MCF 10A (cell line): ENCODE data around the gene ACER1. TPM values are rescaled to one million over a fixed set of nuclear protein-coding genes. Genes with fewer than 3 reads are reported as not detected.

Source experiments
- BruUV-seq: library from RNA; stranded (reverse); fragments of 400-500 nt; replicated peaks from 2 replicates; lab custom pipeline; 2021; lab: Mats Ljungman, UMichigan
- CTCF ChIA-PET: fragments of 300-600 bp; sonication (Branson Sonifier 250); formaldehyde crosslinking; extraction: SDS; loops from one replicate; lab custom pipeline; 2021; ENCODE audit warnings: antibody characterized with exemption, inconsistent platforms; lab: Yijun Ruan, JAX
- POLR2A ChIA-PET: fragments of 300-600, 350-650 bp; sonication (Branson Sonifier 250); formaldehyde crosslinking; extraction: SDS; loops from one replicate; lab custom pipeline; 2020; ENCODE audit warnings: antibody characterized with exemption, inconsistent platforms; lab: Yijun Ruan, JAX
- DNase-seq: peaks from one replicate; pipeline ENCODE4 v3.0.0-alpha.2; 2018; ENCODE audit not compliant: unreplicated experiment
- H3K27ac Mint-ChIP-seq: one replicate; pipeline ENCODE4 v1.8.0; 2022; ENCODE audit warnings: mild to moderate bottlenecking, low read depth, mixed read lengths; ENCODE audit not compliant: unreplicated experiment
- H3K27me3 Mint-ChIP-seq: one replicate; pipeline ENCODE4 v1.8.0; 2022; ENCODE audit warnings: mixed read lengths; ENCODE audit not compliant: insufficient read depth, unreplicated experiment
- H3K36me3 Mint-ChIP-seq: one replicate; pipeline ENCODE4 v1.8.0; 2022; ENCODE audit warnings: mild to moderate bottlenecking, moderate library complexity, mixed read lengths; ENCODE audit not compliant: insufficient read depth, unreplicated experiment
- H3K4me1 Mint-ChIP-seq: one replicate; pipeline ENCODE4 v1.8.0; 2022; ENCODE audit warnings: mixed read lengths; ENCODE audit not compliant: insufficient read depth, unreplicated experiment
- H3K4me3 Mint-ChIP-seq: one replicate; pipeline ENCODE4 v1.8.0; 2022; ENCODE audit warnings: mild to moderate bottlenecking, moderate library complexity, mixed read lengths; ENCODE audit not compliant: unreplicated experiment
- H3K9me3 Mint-ChIP-seq: one replicate; pipeline ENCODE4 v1.8.0; 2022; ENCODE audit warnings: mixed read lengths; ENCODE audit not compliant: unreplicated experiment
- CTCF ChIP-seq: fragments of 200-600 bp; IDR thresholded peaks from one replicate; pipeline ENCODE4 v1.8.0; 2022; ENCODE audit warnings: antibody characterized with exemption, mild to moderate bottlenecking; ENCODE audit not compliant: unreplicated experiment
- intact Hi-C: fragments of 100-400 bp; cut with micrococcal nuclease; formaldehyde crosslinking; loops from 2 replicates; pipeline ENCODE4 v1.14.1; 2022
- total RNA-seq: library from RNA; stranded (reverse); gene quantifications from 2 replicates; pipeline ENCODE4 v1.2.3, GENCODE V29; 2022

ACER1 gene
- total RNA-seq, 1 experiment from 2014 or later, result not detected

GRCh38 chr19:6312018-6312417 is 21.4 kb downstream of the ACER1 start:
- ChIA-PET CTCF (no interaction called here), POLR2A (no interaction called here)
- no TSS peak for BruUV-seq
- H3K4me3 Mint-ChIP-seq, result no peak overlapping the region
- H3K36me3 Mint-ChIP-seq, result no peaks in the 10 kb centered on the region
- peaks cover 26% of the 10 kb centered on the region for H3K27me3 Mint-ChIP-seq
- intact Hi-C loops, result no loop called here
- no peak overlapping the region for H3K27ac Mint-ChIP-seq
- no peak for DNase-seq
- no peak for TF ChIP-seq CTCF
- H3K4me1 Mint-ChIP-seq, result no peaks in the 10 kb centered on the region
- H3K9me3 Mint-ChIP-seq, result no peaks in the 10 kb centered on the region

GRCh38 chr19:6298413-6298812 is 35.0 kb downstream of the ACER1 start:
- POLR2A ChIA-PET, result interaction anchor here (0.5 to 1.7 kb wide), 2 partner anchors 80 to 320 kb away, joined by 3 read pairs; partner anchors contain the start of gene RANBP3
- DNase-seq, result no peak
- Mint-ChIP-seq H3K9me3 (no peaks in the 10 kb centered on the region), H3K4me3 (no peak overlapping the region), H3K27me3 (no peaks in the 10 kb centered on the region), H3K27ac (no peak overlapping the region), H3K36me3 (no peaks in the 10 kb centered on the region), H3K4me1 (no peaks in the 10 kb centered on the region)
- TF ChIP-seq CTCF, result no peak
- CTCF ChIA-PET, result interaction anchor here (0.5 to 1.4 kb wide), 9 partner anchors 14 to 566 kb away, joined by 3 to 10 read pairs (median 3); no protein-coding TSS in a partner anchor
- intact Hi-C loops, result loop anchor here (2.0 kb wide), 1 partner anchor 132 kb away; no protein-coding TSS in a partner anchor
- BruUV-seq, result no TSS peak

- Mint-ChIP-seq H3K36me3 (no peaks in the 10 kb centered on the region), H3K27ac (no peak overlapping the region), H3K4me1 (no peaks in the 10 kb centered on the region), H3K27me3 (no peaks in the 10 kb centered on the region), H3K9me3 (no peaks in the 10 kb centered on the region), H3K4me3 (no peak overlapping the region)
- TF ChIP-seq CTCF, result no peak
- BruUV-seq, result no TSS peak
- intact Hi-C loops, result no loop called here
- CTCF ChIA-PET, result interaction anchor here (0.6 to 1.4 kb wide), 3 partner anchors 10 to 171 kb away, joined by 3 to 10 read pairs (median 3); no protein-coding TSS in a partner anchor
- POLR2A ChIA-PET, result no interaction called here
- no peak for DNase-seq
Observed at GRCh38 chr19:6297202-6297601, 36.2 kb downstream of the ACER1 start.

DNA sequence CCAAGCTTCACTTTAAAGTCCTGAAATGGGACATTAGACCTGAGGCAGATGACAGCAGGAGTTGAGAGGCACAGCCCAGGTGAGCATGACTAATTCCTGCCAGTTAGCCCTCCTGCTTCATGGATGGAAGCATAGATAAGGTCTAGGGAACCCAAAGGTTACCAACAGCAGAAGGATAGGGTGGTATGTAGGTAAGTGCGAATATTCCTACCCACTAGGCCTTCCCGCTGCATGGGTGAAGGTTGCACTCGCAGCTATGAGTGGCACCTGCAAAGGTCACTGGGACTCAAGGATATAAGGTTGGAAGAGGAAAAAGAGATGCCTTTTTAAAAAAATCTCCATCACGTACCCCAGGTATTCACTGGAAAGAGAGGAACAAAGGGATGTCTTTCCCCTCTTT is 41.4 kb downstream of the ACER1 start:
- ChIA-PET POLR2A (no interaction called here), CTCF (interaction anchor here (0.7 kb wide), 1 partner anchor 164 kb away, joined by 3 read pairs; no protein-coding TSS in a partner anchor)
- no peaks in the 10 kb centered on the region for H3K4me1 Mint-ChIP-seq
- H3K27me3 Mint-ChIP-seq, result no peaks in the 10 kb centered on the region
- BruUV-seq, result no TSS peak
- no peaks in the 10 kb centered on the region for H3K36me3 Mint-ChIP-seq
- intact Hi-C loops, result no loop called here
- no peak for TF ChIP-seq CTCF
- no peak overlapping the region for H3K4me3 Mint-ChIP-seq
- H3K27ac Mint-ChIP-seq, result no peak overlapping the region
- no peak for DNase-seq
- peaks cover 16% of the 10 kb centered on the region for H3K9me3 Mint-ChIP-seq
